ENCODE results near the gene ZDHHC8. TPM values are rescaled to one million over a fixed set of nuclear protein-coding genes. Genes with fewer than 3 reads are reported as not detected.

Gene ZDHHC8
- total RNA-seq, 2 donors from 2014 or later = 27.9 to 34.1 TPM

DNA sequence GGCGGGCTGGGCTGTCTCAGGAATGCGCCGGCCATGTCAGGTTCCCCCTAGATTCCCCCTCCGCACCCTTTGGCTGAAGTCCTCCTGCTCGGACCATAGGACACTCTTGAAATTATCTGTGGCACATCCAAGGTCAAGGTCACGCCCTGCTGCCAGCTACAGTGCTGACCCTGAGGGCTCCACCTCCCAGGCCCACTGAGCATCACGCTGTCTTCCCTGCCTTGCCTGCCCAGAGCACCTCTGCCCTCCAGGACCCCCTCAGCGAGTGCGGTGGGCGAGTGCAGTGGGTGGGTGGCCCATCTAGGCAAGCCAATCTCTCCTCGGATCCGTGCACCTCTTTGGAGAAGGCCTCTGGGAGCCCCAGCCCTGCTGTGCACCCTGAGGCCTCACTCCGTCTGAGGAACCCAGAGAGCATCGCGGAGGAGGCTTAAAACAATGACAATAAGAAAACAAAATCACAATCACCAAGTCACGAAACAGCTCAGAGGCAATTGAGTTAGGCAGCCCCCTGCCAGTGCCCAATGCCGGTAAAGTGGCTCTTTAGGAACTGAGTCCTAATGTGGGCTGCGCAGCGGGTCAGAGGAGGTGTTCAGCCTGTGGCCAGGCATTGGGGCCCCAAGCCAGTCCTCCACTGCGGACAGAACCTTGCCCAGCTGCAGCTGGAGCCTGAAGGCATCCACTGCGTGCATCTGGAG is 45.8 kb downstream of the ZDHHC8 start:
- TF ChIP-seq, protein P1, sequence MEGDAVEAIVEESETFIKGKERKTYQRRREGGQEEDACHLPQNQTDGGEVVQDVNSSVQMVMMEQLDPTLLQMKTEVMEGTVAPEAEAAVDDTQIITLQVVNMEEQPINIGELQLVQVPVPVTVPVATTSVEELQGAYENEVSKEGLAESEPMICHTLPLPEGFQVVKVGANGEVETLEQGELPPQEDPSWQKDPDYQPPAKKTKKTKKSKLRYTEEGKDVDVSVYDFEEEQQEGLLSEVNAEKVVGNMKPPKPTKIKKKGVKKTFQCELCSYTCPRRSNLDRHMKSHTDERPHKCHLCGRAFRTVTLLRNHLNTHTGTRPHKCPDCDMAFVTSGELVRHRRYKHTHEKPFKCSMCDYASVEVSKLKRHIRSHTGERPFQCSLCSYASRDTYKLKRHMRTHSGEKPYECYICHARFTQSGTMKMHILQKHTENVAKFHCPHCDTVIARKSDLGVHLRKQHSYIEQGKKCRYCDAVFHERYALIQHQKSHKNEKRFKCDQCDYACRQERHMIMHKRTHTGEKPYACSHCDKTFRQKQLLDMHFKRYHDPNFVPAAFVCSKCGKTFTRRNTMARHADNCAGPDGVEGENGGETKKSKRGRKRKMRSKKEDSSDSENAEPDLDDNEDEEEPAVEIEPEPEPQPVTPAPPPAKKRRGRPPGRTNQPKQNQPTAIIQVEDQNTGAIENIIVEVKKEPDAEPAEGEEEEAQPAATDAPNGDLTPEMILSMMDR (IDR thresholded peaks at IDR 0.05) = no peak
- Histone ChIP-seq H3K9ac (ENCODE audit: low read depth in 2 of 2, low read length in 2 of 2) (no peak overlapping the region), H3K27ac (no peak overlapping the region), H3K9me3 (no peaks in the 10 kb centered on the region), H3K4me1 (no peaks in the 10 kb centered on the region), H3K27me3 (no peaks in the 10 kb centered on the region), H3K36me3 (no peaks in the 10 kb centered on the region), H3K4me3 (no peak overlapping the region)
- DNase-seq = no peak
- intact Hi-C loops (cut with DNase I) = no loop called here

DNA sequence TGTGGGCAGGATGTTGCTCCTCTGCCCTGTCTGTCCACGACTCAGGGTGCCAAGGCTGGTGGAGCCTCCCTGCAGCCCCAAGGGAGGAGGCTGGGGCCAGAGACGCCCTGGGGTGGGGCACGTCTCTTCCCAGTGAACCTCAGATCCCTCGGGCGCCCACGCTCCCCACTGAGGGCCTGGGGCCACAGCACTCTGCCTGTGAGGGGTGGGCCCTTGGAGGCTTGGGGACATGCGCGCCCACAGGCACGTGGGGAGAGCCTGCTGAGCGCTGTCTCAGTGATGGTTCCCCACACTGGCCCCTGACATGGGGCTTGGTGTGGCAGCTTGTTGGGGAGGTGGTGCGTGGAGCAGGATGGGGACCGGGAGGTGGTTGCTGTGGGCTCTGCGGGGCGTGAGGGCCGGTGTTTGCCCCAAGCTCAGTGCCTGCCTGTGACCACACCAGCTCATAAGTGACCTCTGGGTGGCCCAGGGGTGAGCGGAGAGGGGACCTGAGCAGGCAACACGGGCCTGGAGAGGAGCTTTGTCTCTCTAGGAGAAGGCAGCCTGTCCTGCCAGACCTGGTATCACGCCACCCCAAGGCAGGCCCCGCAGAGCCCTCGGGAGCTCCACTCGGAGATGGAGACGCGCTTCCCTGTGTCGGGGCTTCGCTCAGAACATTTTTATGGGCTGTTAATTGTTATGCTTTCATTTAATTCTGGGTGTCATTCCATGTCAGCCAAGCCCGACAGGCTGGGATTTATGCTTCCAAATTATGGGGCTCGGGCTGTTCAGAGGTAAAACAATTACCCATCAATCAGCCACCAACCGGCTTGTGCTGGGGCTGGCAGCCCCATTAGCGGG is 46.7 kb downstream of the ZDHHC8 start:
- DNase-seq = no peak
- TF ChIP-seq, protein P1 (IDR thresholded peaks at IDR 0.05) = no peak
- H3K4me1 ChIP-seq = no peaks in the 10 kb centered on the region

DNA sequence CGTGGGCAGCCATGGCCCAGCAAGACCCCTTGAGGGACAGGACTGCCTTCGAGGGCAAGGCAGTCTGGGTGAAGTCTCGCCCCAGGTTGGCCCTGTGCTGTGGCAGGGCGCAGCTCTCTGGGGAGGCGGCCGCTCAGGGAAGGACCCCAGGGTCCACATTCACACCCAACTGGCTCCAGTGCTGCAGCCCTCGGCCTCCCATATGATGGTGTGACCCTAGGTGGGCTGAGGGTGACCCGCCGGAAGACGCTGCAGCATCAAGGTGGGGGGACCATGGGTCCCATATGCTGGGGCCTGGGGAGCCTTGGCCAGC is 47.3 kb downstream of the ZDHHC8 start:
- TF ChIP-seq, protein P1 (IDR thresholded peaks at IDR 0.05) = no peak
- Histone ChIP-seq H3K4me3 (no peak overlapping the region), H3K27me3 (no peaks in the 10 kb centered on the region), H3K36me3 (no peaks in the 10 kb centered on the region), H3K9ac (ENCODE audit: low read depth in 2 of 2, low read length in 2 of 2) (no peak overlapping the region), H3K27ac (no peak overlapping the region), H3K9me3 (no peaks in the 10 kb centered on the region), H3K4me1 (no peaks in the 10 kb centered on the region)
- intact Hi-C loops (cut with DNase I) = no loop called here
- DNase-seq = no peak

More for the DNA sequence above, 46.7 kb downstream of the ZDHHC8 start:
- H3K27ac ChIP-seq = no peak overlapping the region
- intact Hi-C loops (cut with DNase I) = no loop called here
- H3K36me3 ChIP-seq = no peaks in the 10 kb centered on the region
- no peak overlapping the region for H3K9ac ChIP-seq (ENCODE audit: low read depth in 2 of 2, low read length in 2 of 2)
- H3K9me3 ChIP-seq = no peaks in the 10 kb centered on the region
- H3K27me3 ChIP-seq = no peaks in the 10 kb centered on the region
- no peak overlapping the region for H3K4me3 ChIP-seq

DNA sequence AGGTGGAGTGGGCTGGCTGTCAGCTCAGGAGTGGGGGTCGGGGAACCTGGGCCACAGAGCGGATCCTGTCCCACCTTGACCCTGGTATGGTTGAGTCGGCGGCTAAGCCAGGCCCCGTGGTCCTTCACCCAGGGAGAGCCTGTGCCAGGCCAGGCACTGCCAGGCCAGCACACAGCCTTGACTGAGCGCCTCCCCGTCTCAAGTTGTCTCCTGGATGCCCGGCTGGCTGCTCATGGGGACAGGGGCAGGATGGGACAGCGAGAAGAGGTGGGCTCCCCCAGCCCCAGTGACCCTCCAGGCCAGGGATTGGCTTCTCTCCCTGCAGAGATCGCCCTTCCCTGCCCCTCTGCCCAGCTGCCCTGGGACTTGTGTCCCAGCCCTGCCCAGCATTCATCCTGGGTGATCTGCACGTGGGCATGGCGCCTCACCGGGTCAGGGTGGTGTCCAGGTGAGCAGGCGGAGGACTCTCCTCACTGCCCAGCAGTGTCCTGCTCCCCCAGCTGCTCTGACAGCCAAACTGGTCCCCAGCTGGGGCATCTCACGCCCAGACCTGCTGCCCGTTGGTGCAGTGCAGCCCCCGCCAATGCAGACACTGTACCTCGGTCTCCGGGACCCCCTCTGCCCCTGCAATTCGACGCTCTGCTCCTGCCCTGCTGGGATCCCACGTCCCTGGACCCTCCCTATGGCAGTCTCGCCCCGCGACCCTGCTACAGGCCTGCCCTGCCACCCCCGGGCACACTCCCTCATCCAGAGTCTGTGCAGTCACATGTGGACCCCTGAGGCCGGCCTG is 48.0 kb downstream of the ZDHHC8 start:
- H3K9ac ChIP-seq (ENCODE audit: low read depth in 2 of 2, low read length in 2 of 2) = no peak overlapping the region
- no peaks in the 10 kb centered on the region for H3K27me3 ChIP-seq
- no peak overlapping the region for H3K4me3 ChIP-seq
- H3K4me1 ChIP-seq = no peaks in the 10 kb centered on the region
- no peak for DNase-seq
- H3K27ac ChIP-seq = no peak overlapping the region
- no peaks in the 10 kb centered on the region for H3K36me3 ChIP-seq
- intact Hi-C loops (cut with DNase I) = no loop called here
- no peaks in the 10 kb centered on the region for H3K9me3 ChIP-seq
- TF ChIP-seq, protein P1 (IDR thresholded peaks at IDR 0.05) = no peak

DNA sequence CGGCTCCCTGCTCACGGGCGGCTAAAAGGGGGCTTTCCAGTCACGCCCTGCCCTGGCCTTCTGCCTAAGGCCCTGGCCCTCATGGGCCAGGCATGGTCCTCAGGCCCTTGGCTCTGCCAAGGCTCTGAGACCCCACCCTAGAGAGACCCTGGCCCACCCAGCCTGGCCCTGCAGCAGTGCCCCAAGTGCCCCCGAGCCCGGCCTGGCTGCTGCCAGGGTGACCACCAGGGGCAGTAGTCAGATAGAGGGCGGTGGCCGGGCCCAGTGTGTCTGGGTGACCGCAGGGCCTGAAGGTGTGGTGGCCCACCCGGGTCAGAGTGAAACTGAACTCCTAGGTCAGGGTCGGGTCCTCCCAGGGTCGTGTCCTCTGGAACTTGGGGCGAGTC is 48.6 kb downstream of the ZDHHC8 start:
- DNase-seq = no peak
- Histone ChIP-seq H3K27me3 (no peaks in the 10 kb centered on the region), H3K9me3 (no peaks in the 10 kb centered on the region), H3K4me1 (no peaks in the 10 kb centered on the region), H3K27ac (no peak overlapping the region), H3K9ac (ENCODE audit: low read depth in 2 of 2, low read length in 2 of 2) (no peak overlapping the region), H3K36me3 (no peaks in the 10 kb centered on the region), H3K4me3 (no peak overlapping the region)
- intact Hi-C loops (cut with DNase I) = no loop called here
- TF ChIP-seq, protein P1 (IDR thresholded peaks at IDR 0.05) = no peak
